Stimulated activated naive B cell treated with anti-CD40 and anti-IgM and Interleukin-4, amounts not matched to agents 10 μg/mL and 1 μg/mL and 100 μg/mL, for 72 hours (primary cell): ENCODE measurements around the gene IL6R.
A peak's percentile ranks its signal among the peaks of the same experiment; 100 is the strongest.

ENCODE experiments used
- ATAC-seq, 2 donors: fragments of 150-1000 bp; cut with Tn5 transposase; replicated peaks; 2 replicates each; pipeline ENCODE4 v1.10.0; 2021; ENCODE audit warnings: moderate library complexity in 1 of 2
- DNase-seq: peaks from one replicate; pipeline ENCODE4 v3.0.0; 2021
- H3K27ac Mint-ChIP-seq: one replicate; pipeline ENCODE4 v1.8.0; 2022; ENCODE audit warnings: mild to moderate bottlenecking, mixed read lengths
- H3K27me3 Mint-ChIP-seq, 2 donors: one replicate each; pipeline ENCODE4 v1.8.0; 2022; ENCODE audit warnings: mixed read lengths in 2 of 2
- H3K36me3 Mint-ChIP-seq, 2 donors: one replicate each; pipeline ENCODE4 v1.8.0; 2022; ENCODE audit warnings: mixed read lengths in 2 of 2, mild to moderate bottlenecking in 1 of 2
- H3K4me1 Mint-ChIP-seq, 2 donors: one replicate each; pipeline ENCODE4 v1.8.0; 2022; ENCODE audit warnings: mixed read lengths in 2 of 2, mild to moderate bottlenecking in 1 of 2
- H3K4me3 Mint-ChIP-seq, 2 donors: one replicate each; pipeline ENCODE4 v1.8.0; 2022; ENCODE audit warnings: mild to moderate bottlenecking in 2 of 2, mixed read lengths in 2 of 2, moderate library complexity in 1 of 2
- H3K9me3 Mint-ChIP-seq, 2 donors: one replicate each; pipeline ENCODE4 v1.8.0; 2022; ENCODE audit warnings: mixed read lengths in 2 of 2, mild to moderate bottlenecking in 1 of 2

IL6R gene

DNA sequence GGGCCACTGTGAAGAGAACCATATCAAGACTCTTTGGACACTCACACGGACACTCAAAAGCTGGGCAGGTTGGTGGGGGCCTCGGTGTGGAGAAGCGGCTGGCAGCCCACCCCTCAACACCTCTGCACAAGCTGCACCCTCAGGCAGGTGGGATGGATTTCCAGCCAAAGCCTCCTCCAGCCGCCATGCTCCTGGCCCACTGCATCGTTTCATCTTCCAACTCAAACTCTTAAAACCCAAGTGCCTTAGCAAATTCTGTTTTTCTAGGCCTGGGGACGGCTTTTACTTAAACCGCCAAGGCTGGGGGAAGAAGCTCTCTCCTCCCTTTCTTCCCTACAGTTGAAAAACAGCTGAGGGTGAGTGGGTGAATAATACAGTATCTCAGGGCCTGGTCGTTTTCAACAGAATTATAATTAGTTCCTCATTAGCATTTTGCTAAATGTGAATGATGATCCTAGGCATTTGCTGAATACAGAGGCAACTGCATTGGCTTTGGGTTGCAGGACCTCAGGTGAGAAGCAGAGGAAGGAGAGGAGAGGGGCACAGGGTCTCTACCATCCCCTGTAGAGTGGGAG, 60.6 kb downstream of the IL6R start:
- no peaks in the 10 kb centered on the region for H3K9me3 Mint-ChIP-seq
- H3K36me3 Mint-ChIP-seq, result peaks cover 2 to 3% of the 10 kb centered on the region in 2 donors
- peaks cover 0 to 6% of the 10 kb centered on the region in 2 donors for H3K27me3 Mint-ChIP-seq
- ATAC-seq, result no peak
- H3K4me1 Mint-ChIP-seq, result peaks cover 25 to 29% of the 10 kb centered on the region in 2 donors
- no peak for DNase-seq
- peak overlapping the region; percentile 26 for H3K27ac Mint-ChIP-seq
- H3K4me3 Mint-ChIP-seq, result peak overlapping the region; percentile 15 to 63

DNA sequence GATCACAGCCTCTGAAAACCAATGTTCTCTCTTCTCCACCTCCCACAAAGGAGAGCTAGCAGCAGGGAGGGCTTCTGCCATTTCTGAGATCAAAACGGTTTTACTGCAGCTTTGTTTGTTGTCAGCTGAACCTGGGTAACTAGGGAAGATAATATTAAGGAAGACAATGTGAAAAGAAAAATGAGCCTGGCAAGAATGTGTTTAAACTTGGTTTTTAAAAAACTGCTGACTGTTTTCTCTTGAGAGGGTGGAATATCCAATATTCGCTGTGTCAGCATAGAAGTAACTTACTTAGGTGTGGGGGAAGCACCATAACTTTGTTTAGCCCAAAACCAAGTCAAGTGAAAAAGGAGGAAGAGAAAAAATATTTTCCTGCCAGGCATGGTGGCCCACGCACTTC, 61.1 kb downstream of the IL6R start:
- Mint-ChIP-seq H3K36me3 (peaks cover 2 to 3% of the 10 kb centered on the region in 2 donors), H3K4me1 (peaks cover 27 to 29% of the 10 kb centered on the region in 2 donors), H3K4me3 (peak overlapping the region; percentile 15 to 63), H3K27ac (peak overlapping the region; percentile 26), H3K27me3 (peaks cover 0 to 6% of the 10 kb centered on the region in 2 donors), H3K9me3 (no peaks in the 10 kb centered on the region)
- ATAC-seq (peak in 1 of 2 donors; percentile 8), DNase-seq (no peak)

DNA sequence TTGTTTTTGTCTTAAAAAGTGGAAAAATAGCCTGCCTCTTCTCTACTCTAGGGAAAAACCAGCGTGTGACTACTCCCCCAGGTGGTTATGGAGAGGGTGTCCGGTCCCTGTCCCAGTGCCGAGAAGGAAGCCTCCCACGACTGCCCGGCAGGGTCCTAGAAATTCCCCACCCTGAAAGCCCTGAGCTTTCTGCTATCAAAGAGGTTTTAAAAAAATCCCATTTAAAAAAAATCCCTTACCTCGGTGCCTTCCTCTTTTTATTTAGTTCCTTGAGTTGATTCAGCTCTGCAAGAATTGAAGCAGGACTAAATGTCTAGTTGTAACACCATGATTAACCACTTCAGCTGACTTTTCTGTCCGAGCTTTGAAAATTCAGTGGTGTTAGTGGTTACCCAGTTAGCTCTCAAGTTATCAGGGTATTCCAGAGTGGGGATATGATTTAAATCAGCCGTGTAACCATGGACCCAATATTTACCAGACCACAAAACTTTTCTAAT, 61.8 kb downstream of the IL6R start:
- DNase-seq, result no peak
- H3K9me3 Mint-ChIP-seq, result no peaks in the 10 kb centered on the region
- no peak overlapping the region for H3K27ac Mint-ChIP-seq
- peaks cover 0 to 6% of the 10 kb centered on the region in 2 donors for H3K27me3 Mint-ChIP-seq
- H3K4me1 Mint-ChIP-seq, result peaks cover 27 to 29% of the 10 kb centered on the region in 2 donors
- peaks cover 2 to 3% of the 10 kb centered on the region in 2 donors for H3K36me3 Mint-ChIP-seq
- H3K4me3 Mint-ChIP-seq, result peak overlapping the region in 1 of 2 donors; percentile 17
- peak; percentile 33 to 70 for ATAC-seq

DNA sequence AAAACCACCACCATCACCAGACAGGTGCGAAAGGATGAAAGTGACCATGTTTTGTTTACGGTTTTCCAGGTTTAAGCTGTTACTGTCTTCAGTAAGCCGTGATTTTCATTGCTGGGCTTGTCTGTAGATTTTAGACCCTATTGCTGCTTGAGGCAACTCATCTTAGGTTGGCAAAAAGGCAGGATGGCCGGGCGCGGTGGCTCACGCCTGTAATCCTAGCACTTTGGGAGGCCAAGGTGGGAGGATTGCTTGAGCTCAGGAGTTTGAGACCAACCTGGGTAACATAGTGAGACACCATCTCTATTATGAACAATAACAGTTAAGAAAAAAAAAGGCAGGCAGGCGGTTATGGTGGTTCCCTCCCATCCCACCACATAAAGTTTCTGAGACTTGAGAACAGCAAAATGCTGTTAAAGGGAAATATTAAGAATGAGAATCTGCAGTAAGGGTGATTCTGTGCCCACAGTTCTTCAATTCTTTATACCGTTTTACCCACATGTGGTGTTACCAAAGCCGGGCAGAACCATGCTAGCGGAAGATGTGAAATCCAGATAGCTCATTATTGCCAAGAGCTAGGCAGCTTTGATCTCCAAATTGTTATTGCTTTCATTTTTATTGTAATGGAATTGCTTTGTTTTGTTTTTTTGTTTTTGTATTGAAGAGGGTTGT, 62.4 kb downstream of the IL6R start:
- DNase-seq (no peak), ATAC-seq (no peak)
- Mint-ChIP-seq H3K36me3 (peaks cover 2 to 3% of the 10 kb centered on the region in 2 donors), H3K27ac (no peak overlapping the region), H3K4me3 (no peak overlapping the region), H3K4me1 (peaks cover 27 to 29% of the 10 kb centered on the region in 2 donors), H3K27me3 (peaks cover 0 to 6% of the 10 kb centered on the region in 2 donors), H3K9me3 (no peaks in the 10 kb centered on the region)

DNA sequence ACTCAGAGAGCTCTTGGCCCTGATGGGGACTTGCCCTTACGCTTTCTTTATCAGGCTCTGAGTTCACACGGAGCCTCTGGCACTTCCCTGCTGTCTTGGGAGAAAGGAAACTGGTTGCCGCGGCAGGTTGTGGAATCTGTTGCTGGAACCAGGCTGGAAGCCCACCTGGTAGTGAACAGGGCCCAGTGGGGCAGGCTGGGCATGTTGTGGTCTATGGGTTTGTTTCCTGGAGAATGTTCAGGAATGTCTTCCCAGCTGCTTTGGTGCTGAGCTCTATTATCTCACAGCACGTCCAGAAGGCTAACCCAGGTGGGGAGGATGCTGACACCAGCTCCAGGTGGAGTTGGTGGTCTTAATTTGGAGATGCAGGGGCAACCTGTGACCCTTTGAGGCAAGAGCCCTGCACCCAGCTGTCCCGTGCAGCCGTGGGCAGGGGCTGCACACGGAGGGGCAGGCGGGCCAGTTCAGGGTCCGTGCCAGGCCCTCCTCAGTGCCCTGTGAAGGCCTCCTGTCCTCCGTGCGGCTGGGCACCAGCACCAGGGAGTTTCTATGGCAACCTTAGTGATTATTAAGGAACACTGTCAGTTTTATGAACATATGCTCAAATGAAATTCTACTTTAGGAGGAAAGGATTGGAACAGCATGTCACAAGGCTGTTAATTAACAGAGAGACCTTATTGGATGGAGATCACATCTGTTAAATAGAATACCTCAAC, 63.5 kb downstream of the IL6R start:
- DNase-seq (no peak), ATAC-seq (no peak)
- Mint-ChIP-seq H3K9me3 (no peaks in the 10 kb centered on the region), H3K27ac (no peak overlapping the region), H3K4me1 (peaks cover 25 to 26% of the 10 kb centered on the region in 2 donors), H3K27me3 (peaks cover 0 to 6% of the 10 kb centered on the region in 2 donors), H3K36me3 (peaks cover 1 to 2% of the 10 kb centered on the region in 2 donors), H3K4me3 (no peak overlapping the region)

DNA sequence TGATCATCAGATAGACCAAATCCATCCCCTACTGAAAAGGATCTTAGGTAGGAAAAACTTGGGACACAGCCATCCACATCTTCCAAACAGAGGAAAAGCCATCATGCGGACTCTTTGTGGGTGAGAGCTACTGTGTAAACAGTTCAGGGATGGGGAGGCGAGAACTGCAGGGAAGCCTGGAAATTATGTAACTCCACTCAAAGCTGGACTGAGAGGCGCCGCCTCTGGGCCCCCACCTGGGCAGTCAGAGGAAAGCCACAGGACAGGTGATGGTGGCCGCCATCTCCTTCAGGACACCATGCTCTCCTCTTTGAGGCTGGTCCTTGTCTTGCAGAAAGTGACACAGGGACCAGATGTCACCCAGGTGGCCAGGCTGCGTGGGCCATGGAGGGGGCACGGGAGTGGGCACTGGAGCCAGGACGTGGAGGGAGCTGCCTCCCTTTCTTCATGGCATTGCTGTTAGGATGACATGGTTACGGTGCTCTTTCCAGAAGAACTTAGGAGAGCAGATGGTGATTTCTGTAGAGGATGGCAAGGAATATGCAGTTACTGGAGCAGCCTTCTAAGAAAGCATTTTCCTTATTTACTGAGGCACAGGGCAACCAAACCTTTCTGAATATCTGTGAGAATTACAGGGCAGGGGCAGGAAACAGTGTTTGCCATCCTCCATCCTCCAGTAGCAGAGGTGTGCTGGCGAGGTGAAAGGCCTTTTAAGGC, 64.9 kb downstream of the IL6R start:
- peaks cover 23 to 24% of the 10 kb centered on the region in 2 donors for H3K4me1 Mint-ChIP-seq
- no peaks in the 10 kb centered on the region for H3K9me3 Mint-ChIP-seq
- DNase-seq (no peak), ATAC-seq (no peak)
- H3K27me3 Mint-ChIP-seq, result peaks cover 0 to 3% of the 10 kb centered on the region in 2 donors
- no peak overlapping the region for H3K27ac Mint-ChIP-seq
- no peaks in the 10 kb centered on the region for H3K36me3 Mint-ChIP-seq
- H3K4me3 Mint-ChIP-seq, result no peak overlapping the region

DNA sequence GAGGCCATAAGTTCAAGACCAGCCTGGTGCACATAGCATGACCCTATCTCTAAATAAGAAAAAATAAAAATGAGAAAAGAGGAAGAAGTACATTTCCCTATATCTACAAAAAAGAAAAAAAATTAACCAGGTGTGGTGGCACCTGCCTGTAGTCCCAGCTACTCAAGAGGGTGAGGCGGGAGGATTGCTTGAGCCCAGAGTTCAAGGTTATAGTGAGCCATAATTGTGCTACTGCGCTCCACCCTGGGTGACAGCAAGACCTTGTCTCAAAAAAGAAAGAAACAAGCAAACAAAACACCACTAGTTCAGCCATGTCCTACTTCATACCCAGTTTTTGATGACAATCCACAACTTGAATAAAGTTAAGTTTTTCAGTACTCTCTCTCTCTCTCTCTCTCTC, 66.2 kb downstream of the IL6R start:
- Mint-ChIP-seq H3K4me1 (peaks cover 11 to 12% of the 10 kb centered on the region in 2 donors), H3K36me3 (no peaks in the 10 kb centered on the region), H3K27ac (no peak overlapping the region), H3K9me3 (no peaks in the 10 kb centered on the region), H3K4me3 (no peak overlapping the region), H3K27me3 (no peaks in the 10 kb centered on the region)
- DNase-seq (no peak), ATAC-seq (no peak)

DNA sequence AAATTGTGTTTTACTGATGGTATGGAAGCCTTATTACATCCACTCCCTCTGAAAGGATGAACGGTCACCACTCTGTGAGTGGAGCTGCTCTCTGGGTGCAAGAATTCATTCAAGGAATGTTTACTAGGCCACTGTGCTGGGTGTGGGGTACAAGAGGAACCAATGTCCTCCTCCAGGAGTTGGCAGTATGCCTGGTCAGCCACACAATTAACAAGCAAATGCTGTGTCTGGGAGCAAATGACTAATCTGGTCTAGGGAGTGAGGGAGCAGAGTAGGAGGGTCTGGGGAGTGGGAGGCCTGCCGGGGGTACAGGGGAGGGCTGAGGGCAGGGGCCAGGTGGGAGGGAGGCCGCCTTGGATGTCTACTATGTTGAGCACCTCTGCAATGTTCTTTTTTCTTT, 69.7 kb downstream of the IL6R start:
- no peak for DNase-seq

DNA sequence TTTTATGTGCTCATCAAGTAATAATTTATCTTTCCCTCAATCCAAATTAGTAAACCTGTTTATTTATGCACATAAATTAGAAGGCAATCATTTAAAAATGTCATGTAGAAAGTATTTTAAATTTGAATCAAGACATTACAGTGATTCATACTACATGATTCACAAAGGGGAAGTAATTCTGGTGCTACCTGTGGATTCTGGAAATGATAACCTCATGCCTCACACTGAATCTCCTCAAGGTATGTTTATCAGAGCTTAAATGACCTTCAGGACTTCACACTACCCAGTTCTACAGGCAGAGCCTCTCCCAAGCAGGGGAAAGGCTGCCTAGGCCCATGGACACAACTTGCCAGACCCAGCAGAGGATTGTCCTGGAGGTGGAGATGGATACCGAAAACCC, 71.6 kb downstream of the IL6R start:
- no peak for ATAC-seq
- peaks cover 5 to 13% of the 10 kb centered on the region in 2 donors for H3K4me1 Mint-ChIP-seq
- H3K27ac Mint-ChIP-seq, result no peak overlapping the region

More for the DNA sequence above, 69.7 kb downstream of the IL6R start:
- Mint-ChIP-seq H3K4me3 (no peak overlapping the region), H3K27me3 (no peaks in the 10 kb centered on the region), H3K4me1 (peaks cover 5 to 9% of the 10 kb centered on the region in 2 donors), H3K27ac (no peak overlapping the region), H3K9me3 (no peaks in the 10 kb centered on the region), H3K36me3 (no peaks in the 10 kb centered on the region)
- ATAC-seq, result no peak

DNA sequence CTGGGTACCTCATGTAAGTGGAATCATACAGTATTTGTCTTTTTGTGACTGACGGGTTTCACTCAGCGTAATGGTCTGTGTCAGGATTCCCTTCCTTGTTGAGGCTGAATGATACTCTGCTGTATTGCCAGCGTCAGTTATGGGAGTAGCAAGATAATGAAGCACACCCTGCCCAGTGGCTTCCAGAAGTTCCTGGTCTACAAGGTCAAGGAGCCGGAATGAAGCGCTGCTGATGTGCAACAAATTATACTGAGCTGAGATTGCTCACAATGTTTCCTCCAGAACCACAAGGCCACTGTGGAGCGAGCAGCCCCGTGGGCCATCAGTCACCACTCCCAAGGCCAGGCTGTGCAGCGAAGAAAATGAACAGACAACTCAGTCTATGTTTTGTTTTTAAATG, 72.9 kb downstream of the IL6R start:
- Mint-ChIP-seq H3K27me3 (no peaks in the 10 kb centered on the region), H3K9me3 (no peaks in the 10 kb centered on the region), H3K27ac (no peak overlapping the region), H3K36me3 (no peaks in the 10 kb centered on the region), H3K4me1 (peaks cover 5 to 13% of the 10 kb centered on the region in 2 donors), H3K4me3 (no peak overlapping the region)
- no peak for ATAC-seq
- no peak for DNase-seq

More for the DNA sequence above, 71.6 kb downstream of the IL6R start:
- Mint-ChIP-seq H3K9me3 (no peaks in the 10 kb centered on the region), H3K36me3 (no peaks in the 10 kb centered on the region), H3K4me3 (no peak overlapping the region), H3K27me3 (no peaks in the 10 kb centered on the region)
- DNase-seq, result no peak

DNA sequence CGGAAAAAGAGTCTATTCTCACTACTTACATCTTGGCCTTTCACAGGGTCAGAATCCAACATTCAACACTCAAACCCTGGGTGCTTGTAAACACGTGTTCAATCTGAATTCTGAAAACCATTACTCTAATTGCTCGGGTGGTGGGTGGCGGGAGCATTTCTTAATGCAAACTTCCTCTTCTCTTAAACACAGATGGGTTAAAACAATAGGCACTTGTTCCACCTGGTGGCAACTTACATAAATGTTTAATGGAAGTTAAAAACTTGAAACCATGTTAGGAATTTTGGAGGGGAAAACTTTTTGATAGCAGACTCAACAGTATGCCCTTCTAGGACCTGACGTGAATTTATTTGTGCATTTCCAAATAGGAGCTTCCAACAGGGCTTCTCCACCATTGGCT, 73.5 kb downstream of the IL6R start:
- DNase-seq (no peak), ATAC-seq (peak; percentile 49 to 68)
- peak overlapping the region; percentile 20 for H3K27ac Mint-ChIP-seq
- H3K4me1 Mint-ChIP-seq, result peaks cover 5 to 13% of the 10 kb centered on the region in 2 donors
- no peaks in the 10 kb centered on the region for H3K36me3 Mint-ChIP-seq
- no peak overlapping the region for H3K4me3 Mint-ChIP-seq
- H3K27me3 Mint-ChIP-seq, result peaks cover 3 to 5% of the 10 kb centered on the region in 2 donors
- no peaks in the 10 kb centered on the region for H3K9me3 Mint-ChIP-seq

DNA sequence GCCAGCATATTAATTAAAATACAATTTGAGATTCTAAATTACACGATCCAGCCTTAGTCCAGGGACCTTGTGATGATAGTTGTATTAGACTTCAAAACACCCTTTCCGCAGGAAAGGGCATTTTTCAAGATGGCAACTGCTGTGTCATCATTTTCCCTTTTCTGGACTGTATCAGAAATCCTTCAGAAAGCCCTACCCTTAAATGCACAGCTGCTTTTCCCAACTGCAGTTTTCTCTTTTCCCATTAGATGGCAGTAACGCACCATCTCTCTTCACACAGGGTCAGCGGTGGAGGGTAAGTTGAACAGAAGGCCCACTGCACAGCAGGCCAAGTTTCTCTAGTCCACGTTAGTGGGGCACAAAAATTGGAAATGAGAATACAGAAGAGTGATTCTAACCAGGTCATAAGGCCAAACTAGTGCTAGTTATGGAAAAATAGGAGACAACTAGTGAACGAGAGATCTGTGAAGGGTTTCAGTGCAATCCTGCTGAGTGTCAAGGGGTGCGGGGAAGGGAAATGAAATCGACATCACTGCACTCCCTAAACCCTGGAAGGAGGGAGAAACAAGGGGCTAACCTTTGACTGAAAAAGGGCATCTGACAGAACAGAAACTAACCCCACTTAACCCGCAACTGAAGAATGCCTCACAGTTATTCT, 74.8 kb downstream of the IL6R start:
- Mint-ChIP-seq H3K27me3 (peaks cover 3 to 5% of the 10 kb centered on the region in 2 donors), H3K27ac (no peak overlapping the region), H3K4me3 (no peak overlapping the region), H3K4me1 (peaks cover 5 to 13% of the 10 kb centered on the region in 2 donors), H3K36me3 (no peaks in the 10 kb centered on the region), H3K9me3 (no peaks in the 10 kb centered on the region)
- peak; percentile 89 to 94 for ATAC-seq
- peak; percentile 57 for DNase-seq

DNA sequence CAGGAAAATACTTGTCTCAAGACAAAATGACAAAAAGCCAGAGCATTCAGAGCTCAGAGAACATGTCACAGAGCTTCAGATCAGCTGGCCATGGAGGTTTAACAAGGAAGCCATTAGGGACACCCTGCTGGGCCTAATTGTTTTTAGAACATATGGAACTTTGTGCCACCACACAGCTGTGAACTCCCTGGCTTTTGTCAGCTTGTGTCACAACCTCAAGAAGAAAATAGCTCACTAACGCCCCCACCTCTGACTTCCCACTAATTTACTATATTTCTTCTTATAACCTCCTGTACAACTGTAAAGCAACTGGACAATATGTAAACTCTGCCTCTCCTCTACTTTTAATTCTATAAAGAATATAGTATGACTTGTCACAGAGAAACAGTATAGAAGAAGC, 75.9 kb downstream of the IL6R start:
- no peak overlapping the region for H3K4me3 Mint-ChIP-seq
- H3K27me3 Mint-ChIP-seq, result peaks cover 3 to 5% of the 10 kb centered on the region in 2 donors
- no peaks in the 10 kb centered on the region for H3K36me3 Mint-ChIP-seq
- H3K9me3 Mint-ChIP-seq, result no peaks in the 10 kb centered on the region
- no peak overlapping the region for H3K27ac Mint-ChIP-seq
- peaks cover 5 to 13% of the 10 kb centered on the region in 2 donors for H3K4me1 Mint-ChIP-seq
- DNase-seq (no peak), ATAC-seq (no peak)
